K562 treated with DMSO at 1 percent for 24 hours (cell line): ENCODE results near the gene TAS2R40. TPM values are rescaled to one million over a fixed set of nuclear protein-coding genes. Genes with fewer than 3 reads are reported as not detected.

Experiments
- total RNA-seq: library from RNA; unstranded; fragments of 300-600 nt; gene quantifications from 2 replicates; pipeline ENCODE4 v1.2.3, GENCODE V29; 2022; ENCODE audit warnings: low read depth; ENCODE audit not compliant: insufficient read depth

The TAS2R40 gene
- not detected in 2 replicates for total RNA-seq

GRCh38 chr7:143221737-143222136 is at the start of gene TAS2R40:
Gene TAS2R40, plus strand, starts transcription at chr7:143222037. Its CDS starts 42 bp downstream, at chr7:143222079.

DNA sequence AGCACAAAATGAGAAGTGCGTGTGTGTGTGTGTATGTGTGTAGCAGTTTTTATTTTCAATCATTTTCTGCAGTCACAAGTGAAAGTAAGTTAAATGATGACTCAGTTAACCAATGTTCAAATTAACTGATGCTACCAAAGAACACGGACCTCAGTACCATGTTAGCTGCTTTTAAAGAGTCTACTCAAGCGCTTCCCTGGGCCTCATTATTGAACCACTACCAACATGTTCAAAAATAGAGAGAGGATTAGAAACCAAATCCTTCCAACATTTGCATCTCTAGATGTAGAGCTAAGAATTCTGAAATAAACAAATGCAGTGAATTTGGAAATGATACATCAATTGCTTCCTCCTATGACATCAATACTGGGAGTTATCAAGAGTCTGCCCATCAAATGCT is 38.8 kb upstream of the TAS2R40 start, which contains the start of gene TAS2R39:
TAS2R39 (plus strand) TSS at position 396 of the 400 bp plus-strand sequence; CDS start at position 396, 0 bp downstream.

DNA sequence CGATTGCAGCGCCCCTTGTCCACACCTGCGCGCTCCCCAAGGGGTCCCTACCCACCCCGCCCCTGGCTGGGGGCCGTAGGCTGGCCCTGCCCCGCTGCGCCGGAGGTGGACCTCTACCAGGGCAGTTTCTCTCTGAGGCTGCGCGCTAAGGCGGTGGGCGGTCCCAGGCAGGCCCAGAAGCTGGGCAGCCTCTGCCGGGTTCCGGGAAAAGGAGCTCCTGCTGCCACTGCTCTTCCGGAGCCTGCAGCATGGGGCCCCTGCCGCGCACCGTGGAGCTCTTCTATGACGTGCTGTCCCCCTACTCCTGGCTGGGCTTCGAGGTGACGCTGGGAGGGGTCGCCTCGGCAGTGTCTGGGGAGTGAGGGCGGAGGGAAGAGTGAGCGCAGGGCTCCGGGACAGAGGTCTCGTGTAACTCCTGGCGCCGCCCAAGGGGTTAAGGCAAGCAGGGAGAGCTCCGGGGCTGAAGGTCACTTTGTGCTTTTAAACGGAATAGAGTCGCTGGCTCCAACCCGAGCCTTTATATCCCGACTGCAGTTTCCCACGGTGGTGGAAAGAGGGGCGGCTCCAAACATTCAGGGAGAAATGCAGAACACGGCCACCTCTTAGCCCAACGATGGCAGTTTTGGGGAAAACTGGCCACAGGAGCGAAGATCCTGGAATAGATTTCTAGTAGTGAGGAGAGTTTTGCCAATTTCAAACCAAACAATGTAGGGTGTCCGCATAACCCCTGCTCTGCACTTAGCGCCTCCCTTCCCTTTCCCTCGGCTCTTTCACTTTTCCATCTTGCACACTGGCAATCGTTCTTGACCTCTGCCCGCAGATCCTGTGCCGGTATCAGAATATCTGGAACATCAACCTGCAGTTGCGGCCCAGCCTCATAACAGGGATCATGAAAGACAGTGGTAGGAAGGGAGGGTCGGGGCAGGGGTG is 41.7 kb downstream of the TAS2R40 start, which contains the start of gene GSTK1:
GSTK1 (plus strand) TSS at position 176 of the 930 bp plus-strand sequence; CDS start at position 249, 73 bp downstream.

Other genes with a start within 250 kb of the TAS2R40 start
- gene OR9A2, start 194.9 kb upstream of the TAS2R40 start, total RNA-seq, result not detected in 2 replicates
- not detected in 2 replicates for gene OR6V1, start 169.7 kb upstream of the TAS2R40 start, total RNA-seq
- gene PIP, start 90.0 kb upstream of the TAS2R40 start, total RNA-seq, result not detected in 2 replicates
- gene TAS2R39, start 38.6 kb upstream of the TAS2R40 start, total RNA-seq, result not detected in 2 replicates
- 213 and 217 TPM in 2 replicates for gene GSTK1, start 41.4 kb downstream of the TAS2R40 start, total RNA-seq
- 1.5 and 1.7 TPM in 2 replicates for gene TMEM139, start 62.9 kb downstream of the TAS2R40 start, total RNA-seq
- gene CASP2, start 66.3 kb downstream of the TAS2R40 start, total RNA-seq, result 31.7 and 32.5 TPM in 2 replicates
- 0.19 and 0.23 TPM in 2 replicates for gene CLCN1, start 94.1 kb downstream of the TAS2R40 start, total RNA-seq
- gene FAM131B, start 140.7 kb downstream of the TAS2R40 start, total RNA-seq, result not detected in 2 replicates
- gene ZYX, start 159.3 kb downstream of the TAS2R40 start, total RNA-seq, result 115 and 121 TPM in 2 replicates
- gene EPHA1, start 186.8 kb downstream of the TAS2R40 start, total RNA-seq, result not detected in 2 replicates
- 0.36 and 1.2 TPM in 2 replicates for gene TAS2R60, start 221.4 kb downstream of the TAS2R40 start, total RNA-seq